IMR-90 (cell line): ENCODE measurements around the gene CRTC1. TPM values are rescaled to one million over a fixed set of nuclear protein-coding genes. Genes with fewer than 3 reads are reported as not detected.
A peak's percentile ranks its signal among the peaks of the same experiment; 100 is the strongest.

Experiments used
- ATAC-seq: fragments of 200-7000 bp; cut with Tn5 transposase; 2 replicates; pipeline ENCODE4 v1.9.1; 2020; ENCODE audit warnings: low read depth, mild to moderate bottlenecking, moderate library complexity
- BruUV-seq: library from RNA; stranded (reverse); fragments of 400-500 nt; replicated peaks from 2 replicates; lab custom pipeline; 2021; lab: Mats Ljungman, UMichigan
- CTCF ChIA-PET: fragments of 300-600 bp; formaldehyde crosslinking; extraction: SDS; loops from one replicate; lab custom pipeline; 2021; ENCODE audit warnings: antibody characterized with exemption; lab: Yijun Ruan, JAX
- POLR2A ChIA-PET: fragments of 300-600 bp; sonication (Branson Sonifier 250); formaldehyde crosslinking; loops from one replicate; lab custom pipeline; 2022; ENCODE audit warnings: antibody characterized with exemption; ENCODE audit not compliant: unreplicated experiment; lab: Charles Lee
- DNase-seq: peaks from one replicate; pipeline ENCODE4 v3.0.0; 2013
- H2AFZ ChIP-seq: replicated peaks from 2 replicates; pipeline ENCODE3; 2013; ENCODE audit warnings: low read length, mild to moderate bottlenecking; ENCODE audit not compliant: poor library complexity
- H2AK5ac ChIP-seq: 2 replicates; pipeline ENCODE4 v1.6.1; 2013; ENCODE audit warnings: low read depth, low read length, inconsistent platforms
- H2AK9ac ChIP-seq: replicated peaks from 2 replicates; pipeline ENCODE3; 2013; ENCODE audit warnings: mild to moderate bottlenecking, low read depth, low read length, moderate library complexity; ENCODE audit not compliant: poor library complexity
- H2BK120ac ChIP-seq: 2 replicates; pipeline ENCODE4 v1.6.1; 2013; ENCODE audit warnings: low read depth, low read length, inconsistent platforms
- H2BK15ac ChIP-seq: 3 replicates; pipeline ENCODE4 v1.6.1; 2013; ENCODE audit warnings: low read depth, low read length, inconsistent platforms
- H2BK20ac ChIP-seq: 2 replicates; pipeline ENCODE4 v1.6.1; 2013; ENCODE audit warnings: low read depth, mild to moderate bottlenecking, inconsistent platforms, low read length, moderate library complexity
- H2BK5ac ChIP-seq: 2 replicates; pipeline ENCODE4 v1.6.1; 2013; ENCODE audit warnings: mild to moderate bottlenecking, low read depth, low read length, inconsistent platforms; ENCODE audit not compliant: poor library complexity, severe bottlenecking
- H3K14ac ChIP-seq: replicated peaks from 2 replicates; pipeline ENCODE4 v1.6.1; 2013; ENCODE audit warnings: low read depth, low read length, inconsistent platforms
- H3K18ac ChIP-seq: 2 replicates; pipeline ENCODE4 v1.6.1; 2013; ENCODE audit warnings: low read depth, low read length, control low read depth
- H3K23ac ChIP-seq: 2 replicates; pipeline ENCODE4 v1.6.1; 2013; ENCODE audit warnings: low read depth, low read length, inconsistent platforms
- H3K27ac ChIP-seq: 2 replicates; pipeline ENCODE4 v1.5.1; 2013; ENCODE audit warnings: mild to moderate bottlenecking, control low read depth, low read length; ENCODE audit not compliant: insufficient read depth
- H3K27me3 ChIP-seq: 2 replicates; pipeline ENCODE4 v1.6.1; 2013; ENCODE audit warnings: low read length; ENCODE audit not compliant: control insufficient read depth, insufficient read depth
- H3K36me3 ChIP-seq: 2 replicates; pipeline ENCODE4 v1.6.1; 2013; ENCODE audit warnings: low read length, mixed read lengths; ENCODE audit not compliant: control insufficient read depth, insufficient read depth
- H3K4ac ChIP-seq: 2 replicates; pipeline ENCODE4 v1.6.1; 2013; ENCODE audit warnings: low read depth, low read length, inconsistent platforms
- H3K4me1 ChIP-seq: 2 replicates; pipeline ENCODE4 v1.6.1; 2013; ENCODE audit warnings: low read length, mixed read lengths; ENCODE audit not compliant: control insufficient read depth, insufficient read depth
- H3K4me2 ChIP-seq: 2 replicates; pipeline ENCODE4 v1.6.1; 2013; ENCODE audit warnings: low read depth, mild to moderate bottlenecking, control low read depth, low read length, moderate library complexity
- H3K4me3 ChIP-seq: 2 replicates; pipeline ENCODE4 v1.5.1; 2013; ENCODE audit warnings: low read depth, mild to moderate bottlenecking, control low read depth, low read length, moderate library complexity; ENCODE audit not compliant: insufficient read depth
- H3K56ac ChIP-seq: 2 replicates; pipeline ENCODE4 v1.6.1; 2013; ENCODE audit warnings: low read length, inconsistent platforms; ENCODE audit not compliant: insufficient read depth; ENCODE audit errors: extremely low read depth
- H3K79me1 ChIP-seq, 2 experiments: 2 replicates each; pipeline ENCODE4 v1.6.1; 2013; ENCODE audit warnings: low read length in 2 of 2, inconsistent platforms in 1 of 2, low read depth in 1 of 2
- H3K9ac ChIP-seq: 2 replicates; pipeline ENCODE4 v1.6.1; 2013; ENCODE audit warnings: low read depth, low read length, control low read depth
- H3K9me1 ChIP-seq: 2 replicates; pipeline ENCODE4 v1.6.1; 2013; ENCODE audit warnings: low read length, inconsistent platforms; ENCODE audit not compliant: insufficient read depth
- H3K9me3 ChIP-seq: 2 replicates; pipeline ENCODE4 v1.6.1; 2013; ENCODE audit warnings: low read length; ENCODE audit not compliant: control insufficient read depth, insufficient read depth
- H4K20me1 ChIP-seq: 2 replicates; pipeline ENCODE4 v1.6.1; 2013; ENCODE audit warnings: low read length, inconsistent platforms; ENCODE audit not compliant: insufficient read depth
- H4K5ac ChIP-seq: 2 replicates; pipeline ENCODE4 v1.6.1; 2013; ENCODE audit warnings: mild to moderate bottlenecking, low read depth, low read length, control low read depth
- H4K8ac ChIP-seq, 2 experiments: 2 replicates each; pipeline ENCODE4 v1.6.1; 2013; ENCODE audit warnings: low read depth in 2 of 2, low read length in 2 of 2, control low read depth in 1 of 2, inconsistent platforms in 1 of 2
- H4K91ac ChIP-seq: 2 replicates; pipeline ENCODE4 v1.6.1; 2013; ENCODE audit warnings: low read depth, low read length, inconsistent platforms; ENCODE audit not compliant: insufficient read depth
- BHLHE40 ChIP-seq: fragments of 150-350 bp; IDR thresholded peaks from 2 replicates; pipeline ENCODE4 v1.6.1; 2016; ENCODE audit warnings: mild to moderate bottlenecking, low read depth, low read length
- CEBPB ChIP-seq: IDR thresholded peaks from 2 replicates; pipeline ENCODE4 v1.6.1; 2012; ENCODE audit warnings: low read depth, low read length, improper control_type of control experiment
- CTCF ChIP-seq: conservative IDR thresholded peaks from 2 replicates; pipeline ENCODE4 v1.5.1; 2012; ENCODE audit warnings: mild to moderate bottlenecking, low read depth, low read length, improper control_type of control experiment
- ELK1 ChIP-seq: fragments of 150-350 bp; IDR thresholded peaks from 2 replicates; pipeline ENCODE4 v1.6.1; 2016; ENCODE audit warnings: low read depth, mild to moderate bottlenecking, low read length, moderate library complexity, borderline replicate concordance
- FOS ChIP-seq: fragments of 150-350 bp; IDR thresholded peaks from 2 replicates; pipeline ENCODE4 v1.6.1; 2016; ENCODE audit warnings: low read depth, low read length
- MAFK ChIP-seq: IDR thresholded peaks from 2 replicates; pipeline ENCODE4 v1.6.1; 2012; ENCODE audit warnings: low read depth, low read length, improper control_type of control experiment
- MXI1 ChIP-seq: IDR thresholded peaks from 2 replicates; pipeline ENCODE4 v1.6.1; 2012; ENCODE audit warnings: low read depth, mild to moderate bottlenecking, low read length, moderate library complexity, borderline replicate concordance
- NFE2L2 ChIP-seq: fragments of 150-350 bp; IDR thresholded peaks from 2 replicates; pipeline ENCODE4 v1.6.1; 2016; ENCODE audit warnings: low read depth, mild to moderate bottlenecking, low read length
- POLR2A ChIP-seq: IDR thresholded peaks from 2 replicates; pipeline ENCODE4 v1.6.1; 2012; ENCODE audit warnings: mild to moderate bottlenecking, low read depth, low read length
- RAD21 ChIP-seq: IDR thresholded peaks from 2 replicates; pipeline ENCODE4 v1.6.1; 2012; ENCODE audit warnings: low read length, improper control_type of control experiment
- RCOR1 ChIP-seq: IDR thresholded peaks from 2 replicates; pipeline ENCODE4 v1.6.1; 2012; ENCODE audit warnings: mild to moderate bottlenecking, low read length, improper control_type of control experiment; ENCODE audit not compliant: insufficient replicate concordance
- SMC3 ChIP-seq: fragments of 150-350 bp; IDR thresholded peaks from 2 replicates; pipeline ENCODE4 v1.6.1; 2016; ENCODE audit warnings: low read depth, mild to moderate bottlenecking, antibody characterized with exemption, low read length, moderate library complexity
- USF2 ChIP-seq: fragments of 150-350 bp; IDR thresholded peaks from 2 replicates; pipeline ENCODE4 v1.6.1; 2017; ENCODE audit warnings: mild to moderate bottlenecking, antibody characterized with exemption, low read length, low read depth
- WGBS, 2 experiments: methylation state at CpG; one replicate each; pipeline versions ENCODE4 v1.1.5 to v1.1.7; 2013; ENCODE audit warnings: missing lambda C conversion rate in 2 of 2; ENCODE audit not compliant: insufficient read length in 1 of 2; ENCODE audit errors: extremely low coverage in 2 of 2; 5-methylcytosine and 5-hydroxymethylcytosine counted together
- dilution Hi-C: fragments of 300-500 bp; cut with HindIII; formaldehyde crosslinking; loops from one replicate; pipeline ENCODE4 v1.14.3; 2018; ENCODE audit warnings: low sequenced_read_pairs; ENCODE audit not compliant: unreplicated experiment
- in situ Hi-C: fragments of 300-500 bp; cut with MboI; formaldehyde crosslinking; loops from 3 replicates; pipeline ENCODE4 v1.14.3; 2019; ENCODE audit warnings: low sequenced_read_pairs, inconsistent platforms, mixed read lengths
- intact Hi-C: fragments of 100-400 bp; cut with micrococcal nuclease; formaldehyde crosslinking; loops from 2 replicates; pipeline ENCODE4 v1.10.0; 2022
- polyA plus RNA-seq, 3 experiments: library from polyadenylated mRNA; depleted of rRNA; stranded (reverse); fragments of >200 nt; gene quantifications; 2 replicates each; pipeline ENCODE4 v1.2.3, GENCODE V29; 2012; ENCODE audit warnings: low replicate concordance in 1 of 3
- total RNA-seq: library from RNA; depleted of rRNA; stranded (reverse); fragments of >200 nt; gene quantifications from 2 replicates; pipeline ENCODE4 v1.2.3, GENCODE V29; 2012

Gene CRTC1
- total and polyA plus RNA-seq, 2 of the 4 experiments (the other 2 are of a cell fraction): 0.18 to 5.7 TPM

GRCh38 chr19:18785179-18786124, 102.0 kb downstream of the CRTC1 start:
- Histone ChIP-seq H4K5ac (no peak overlapping the region), H3K9me3 (peaks cover 4% of the 10 kb centered on the region), H2BK5ac (no peak overlapping the region), H4K8ac (no peak overlapping the region), H3K14ac (peak overlapping the region; percentile 0; the same call in 1 of the 2 replicates), H2AK5ac (no peak overlapping the region), H3K4ac (no peak overlapping the region), H3K27ac (no peak overlapping the region), H3K9me1 (peaks cover 2% of the 10 kb centered on the region; the same call in 1 of the 2 replicates), H2AFZ (peak overlapping the region; percentile 69), H3K27me3 (peaks cover 44% of the 10 kb centered on the region), H3K36me3 (no peaks in the 10 kb centered on the region), H2BK20ac (no peak overlapping the region), H4K91ac (no peak overlapping the region), H3K56ac (no peak overlapping the region), H3K18ac (no peak overlapping the region), H2BK15ac (no peak overlapping the region), H4K20me1 (peaks cover 11% of the 10 kb centered on the region; the same call in 1 of the 2 replicates), H2BK120ac (no peak overlapping the region), H2AK9ac (peak overlapping the region; percentile 50), H3K4me3 (no peak overlapping the region), H3K4me2 (peak overlapping the region; percentile 68), H3K4me1 (peaks cover 2% of the 10 kb centered on the region; the same call in 1 of the 2 replicates), H3K9ac (no peak overlapping the region), H3K23ac (no peak overlapping the region), H3K79me1 (no peaks in the 10 kb centered on the region)
- ATAC-seq (peak; percentile 76), DNase-seq (peak; percentile 22)
- ChIA-PET POLR2A (no interaction called here), CTCF (interaction anchor here (1.2 kb wide), 1 partner anchor 62 kb away, joined by 3 read pairs; no protein-coding TSS in a partner anchor)
- in situ Hi-C loops: no loop called here
- no TSS peak for BruUV-seq
- intact Hi-C loops: no loop called here
- dilution Hi-C loops: no loop called here
- WGBS, 2 experiments: 21% methylated on average over 46 of the region's 65 CpGs; no CpG with 5 or more reads in 1 of the 2 experiments
- no peak for TF ChIP-seq CTCF
- TF ChIP-seq RAD21: no peak
- TF ChIP-seq SMC3: no peak
- no peak for TF ChIP-seq CEBPB
- TF ChIP-seq BHLHE40: no peak
- no peak for TF ChIP-seq RCOR1
- TF ChIP-seq MXI1: no peak
- no peak for TF ChIP-seq POLR2A
- no peak for TF ChIP-seq FOS
- no peak for TF ChIP-seq MAFK
- TF ChIP-seq USF2: no peak
- TF ChIP-seq NFE2L2: no peak
- no peak for TF ChIP-seq ELK1
